ENCODE measurements around the gene LACTB. TPM values are rescaled to one million over a fixed set of nuclear protein-coding genes. Genes with fewer than 3 reads are reported as not detected.
A peak's percentile ranks its signal among the peaks of the same experiment; 100 is the strongest.
"Not testable (repeated sequence)": the region's sequence is repeated elsewhere in the genome, so short reads cannot be mapped to it uniquely, and the experiment has no call there.

LACTB gene
- total RNA-seq, 4 donors from 2014 or later: 9.0 to 18.4 (median 16.5) TPM

GRCh38 chr15:63091679-63092446 lies 29.8 kb upstream of the LACTB start:
- H3K27me3 ChIP-seq: no peaks in the 10 kb centered on the region
- no peaks in the 10 kb centered on the region for H3K9me3 ChIP-seq
- no peak overlapping the region for H3K4me3 ChIP-seq
- peaks cover 0 to 14% (median 8%) of the 10 kb centered on the region in 4 donors for H3K4me1 ChIP-seq
- TF ChIP-seq POLR2A (IDR thresholded peaks at IDR 0.05) (no peak), EP300 (IDR thresholded peaks at IDR 0.05) (no peak), CTCF (IDR thresholded peaks at IDR 0.05) (no peak)
- no peak for DNase-seq (ENCODE audit: low spot score in 2 of 2)
- H3K36me3 ChIP-seq: no peaks in the 10 kb centered on the region
- WGBS, 2 donors: 52 to 65% methylated on average over 4 of the region's 4 CpGs
- H3K27ac ChIP-seq: no peak overlapping the region

- H3K9me3 ChIP-seq: no peaks in the 10 kb centered on the region
- TF ChIP-seq POLR2A (IDR thresholded peaks at IDR 0.05) (no peak), EP300 (IDR thresholded peaks at IDR 0.05) (peak in 1 of 2 donors; percentile 31), CTCF (IDR thresholded peaks at IDR 0.05) (peak; percentile 64 to 92 (median 83))
- no peaks in the 10 kb centered on the region for H3K27me3 ChIP-seq
- H3K4me3 ChIP-seq: no peak overlapping the region
- WGBS, 2 donors: 29 to 31% methylated on average over 6 of the region's 6 CpGs
- H3K36me3 ChIP-seq: no peaks in the 10 kb centered on the region
- H3K27ac ChIP-seq: no peak overlapping the region
- H3K4me1 ChIP-seq: peaks cover 0 to 11% (median under 1%) of the 10 kb centered on the region in 4 donors
- DNase-seq (ENCODE audit: low spot score in 2 of 2): peak; percentile 71 to 95
Observed at GRCh38 chr15:63093486-63094205, 28.0 kb upstream of the LACTB start.

- H3K27me3 ChIP-seq: no peaks in the 10 kb centered on the region
- no peaks in the 10 kb centered on the region for H3K9me3 ChIP-seq
- WGBS, 2 donors: 72 to 76% methylated on average over 2 of the region's 2 CpGs
- H3K4me3 ChIP-seq: no peak overlapping the region
- TF ChIP-seq EP300 (IDR thresholded peaks at IDR 0.05) (no peak), CTCF (IDR thresholded peaks at IDR 0.05) (no peak), POLR2A (IDR thresholded peaks at IDR 0.05) (no peak)
- H3K36me3 ChIP-seq: no peaks in the 10 kb centered on the region
- DNase-seq (ENCODE audit: low spot score in 2 of 2): no peak
- H3K27ac ChIP-seq: no peak overlapping the region
- peaks cover 0 to 2% (median 0%) of the 10 kb centered on the region in 4 donors for H3K4me1 ChIP-seq
Observed at GRCh38 chr15:63094495-63094931, 27.1 kb upstream of the LACTB start.

- no peaks in the 10 kb centered on the region for H3K27me3 ChIP-seq
- TF ChIP-seq EP300 (IDR thresholded peaks at IDR 0.05) (no peak), CTCF (IDR thresholded peaks at IDR 0.05) (no peak), POLR2A (IDR thresholded peaks at IDR 0.05) (no peak)
- no peaks in the 10 kb centered on the region for H3K4me1 ChIP-seq
- 97% methylated on average over 4 of the region's 4 CpGs for WGBS, 2 donors
- DNase-seq (ENCODE audit: low spot score in 2 of 2): no peak
- no peaks in the 10 kb centered on the region for H3K36me3 ChIP-seq
- H3K27ac ChIP-seq: no peak overlapping the region
- no peaks in the 10 kb centered on the region for H3K9me3 ChIP-seq
- no peak overlapping the region for H3K4me3 ChIP-seq
Observed at GRCh38 chr15:63096178-63096577, 25.5 kb upstream of the LACTB start.

- not testable (repeated sequence) for H3K4me3 ChIP-seq; H3K27ac ChIP-seq; H3K27me3 ChIP-seq; H3K36me3 ChIP-seq; H3K4me1 ChIP-seq; DNase-seq (ENCODE audit: low spot score in 2 of 2); H3K9me3 ChIP-seq
- 89 to 95% methylated on average over 15 to 33 of the region's 33 CpGs for WGBS, 2 donors
Observed at GRCh38 chr15:63098901-63099300, 22.8 kb upstream of the LACTB start.

GRCh38 chr15:63099581-63099980 lies 22.1 kb upstream of the LACTB start:
- 78 to 79% methylated on average over 5 of the region's 5 CpGs for WGBS, 2 donors
- H3K36me3 ChIP-seq; DNase-seq (ENCODE audit: low spot score in 2 of 2); H3K4me1 ChIP-seq; H3K27ac ChIP-seq; H3K4me3 ChIP-seq; H3K9me3 ChIP-seq; H3K27me3 ChIP-seq: not testable (repeated sequence)

Measured in tibial nerve (tissue), 4 donors.